ENCODE measurements around the gene CIB2. TPM values are rescaled to one million over a fixed set of nuclear protein-coding genes. Genes with fewer than 3 reads are reported as not detected.

The CIB2 gene
- total RNA-seq, 2 donors from 2014 or later = 40.6 to 41.7 TPM

GRCh38 chr15:78107471-78107870 lies 23.8 kb downstream of the CIB2 start:
- no peak for DNase-seq
- Histone ChIP-seq H3K27me3 (ENCODE audit: control insufficient read depth, insufficient read depth, low read length, poor library complexity, severe bottlenecking) (no peaks in the 10 kb centered on the region), H3K4me1 (ENCODE audit: control insufficient read depth, insufficient read depth, low read length) (no peaks in the 10 kb centered on the region), H3K27ac (ENCODE audit: low read depth, low read length) (no peak overlapping the region), H3K36me3 (ENCODE audit: control insufficient read depth, insufficient read depth, low read length) (no peaks in the 10 kb centered on the region), H3K9ac (ENCODE audit: extremely low read depth, low read length, poor library complexity, severe bottlenecking) (no peak overlapping the region), H3K9me3 (ENCODE audit: control insufficient read depth, low read length) (no peaks in the 10 kb centered on the region), H3K4me3 (ENCODE audit: low read length) (no peak overlapping the region)
- Mint-ChIP-seq H3K9me3 (no peaks in the 10 kb centered on the region), H3K27ac (no peak overlapping the region), H3K4me1 (no peaks in the 10 kb centered on the region), H3K4me3 (no peak overlapping the region), H3K36me3 (ENCODE audit: low read depth) (peaks cover 25% of the 10 kb centered on the region), H3K27me3 (ENCODE audit: insufficient read depth) (no peaks in the 10 kb centered on the region)
- 91 to 94% methylated on average over 6 to 8 of the region's 8 CpGs for WGBS, 2 experiments (ENCODE audit: insufficient coverage in 1 of 2, insufficient read length in 1 of 2)
- TF ChIP-seq CTCF (conservative IDR thresholded peaks at IDR 0.05) = no peak

GRCh38 chr15:78105476-78106241 lies 25.6 kb downstream of the CIB2 start:
- Mint-ChIP-seq H3K36me3 (ENCODE audit: low read depth) (peaks cover 25% of the 10 kb centered on the region), H3K4me1 (no peaks in the 10 kb centered on the region), H3K27me3 (ENCODE audit: insufficient read depth) (no peaks in the 10 kb centered on the region), H3K9me3 (no peaks in the 10 kb centered on the region), H3K4me3 (no peak overlapping the region), H3K27ac (no peak overlapping the region)
- Histone ChIP-seq H3K27me3 (ENCODE audit: control insufficient read depth, insufficient read depth, low read length, poor library complexity, severe bottlenecking) (no peaks in the 10 kb centered on the region), H3K36me3 (ENCODE audit: control insufficient read depth, insufficient read depth, low read length) (no peaks in the 10 kb centered on the region), H3K9ac (ENCODE audit: extremely low read depth, low read length, poor library complexity, severe bottlenecking) (no peak overlapping the region), H3K27ac (ENCODE audit: low read depth, low read length) (no peak overlapping the region), H3K4me1 (ENCODE audit: control insufficient read depth, insufficient read depth, low read length) (no peaks in the 10 kb centered on the region), H3K4me3 (ENCODE audit: low read length) (no peak overlapping the region), H3K9me3 (ENCODE audit: control insufficient read depth, low read length) (no peaks in the 10 kb centered on the region)
- TF ChIP-seq CTCF (conservative IDR thresholded peaks at IDR 0.05) = no peak
- no peak for DNase-seq
- WGBS, 2 experiments (ENCODE audit: insufficient coverage in 1 of 2, insufficient read length in 1 of 2) = 96 to 100% methylated on average over 8 to 16 of the region's 16 CpGs

- no peaks in the 10 kb centered on the region for H3K9me3 Mint-ChIP-seq
- H3K36me3 Mint-ChIP-seq (ENCODE audit: low read depth) = peaks cover 25% of the 10 kb centered on the region
- Histone ChIP-seq H3K4me1 (ENCODE audit: control insufficient read depth, insufficient read depth, low read length) (no peaks in the 10 kb centered on the region), H3K27ac (ENCODE audit: low read depth, low read length) (no peak overlapping the region), H3K4me3 (ENCODE audit: low read length) (no peak overlapping the region), H3K36me3 (ENCODE audit: control insufficient read depth, insufficient read depth, low read length) (no peaks in the 10 kb centered on the region), H3K9ac (ENCODE audit: extremely low read depth, low read length, poor library complexity, severe bottlenecking) (no peak overlapping the region), H3K27me3 (ENCODE audit: control insufficient read depth, insufficient read depth, low read length, poor library complexity, severe bottlenecking) (no peaks in the 10 kb centered on the region), H3K9me3 (ENCODE audit: control insufficient read depth, low read length) (no peaks in the 10 kb centered on the region)
- no peak for DNase-seq
- H3K4me3 Mint-ChIP-seq = no peak overlapping the region
- no peaks in the 10 kb centered on the region for H3K27me3 Mint-ChIP-seq (ENCODE audit: insufficient read depth)
- no peaks in the 10 kb centered on the region for H3K4me1 Mint-ChIP-seq
- TF ChIP-seq CTCF (conservative IDR thresholded peaks at IDR 0.05) = no peak
- WGBS, 2 experiments (ENCODE audit: insufficient coverage in 1 of 2, insufficient read length in 1 of 2) = 96 to 97% methylated on average over 3 to 12 of the region's 12 CpGs
- H3K27ac Mint-ChIP-seq = no peak overlapping the region
Measured at GRCh38 chr15:78104566-78105475, 26.4 kb downstream of the CIB2 start.

Data from endodermal cell (in vitro differentiated cells).